Activated naive CD4-positive, alpha-beta T cell treated with Interleukin-2 at 50 U/mL for 16 hours (primary cell): ENCODE data around the gene PDZD4.

ENCODE experiments used
- DNase-seq: peaks from one replicate; pipeline ENCODE4 v3.0.0-alpha.2; 2020

PDZD4 gene

GRCh38 chrX:153769865-153770600 is 60.3 kb downstream of the PDZD4 start:
- no peak for DNase-seq

- no peak for DNase-seq
Observed at GRCh38 chrX:153769158-153769864, 61.0 kb downstream of the PDZD4 start.

DNA sequence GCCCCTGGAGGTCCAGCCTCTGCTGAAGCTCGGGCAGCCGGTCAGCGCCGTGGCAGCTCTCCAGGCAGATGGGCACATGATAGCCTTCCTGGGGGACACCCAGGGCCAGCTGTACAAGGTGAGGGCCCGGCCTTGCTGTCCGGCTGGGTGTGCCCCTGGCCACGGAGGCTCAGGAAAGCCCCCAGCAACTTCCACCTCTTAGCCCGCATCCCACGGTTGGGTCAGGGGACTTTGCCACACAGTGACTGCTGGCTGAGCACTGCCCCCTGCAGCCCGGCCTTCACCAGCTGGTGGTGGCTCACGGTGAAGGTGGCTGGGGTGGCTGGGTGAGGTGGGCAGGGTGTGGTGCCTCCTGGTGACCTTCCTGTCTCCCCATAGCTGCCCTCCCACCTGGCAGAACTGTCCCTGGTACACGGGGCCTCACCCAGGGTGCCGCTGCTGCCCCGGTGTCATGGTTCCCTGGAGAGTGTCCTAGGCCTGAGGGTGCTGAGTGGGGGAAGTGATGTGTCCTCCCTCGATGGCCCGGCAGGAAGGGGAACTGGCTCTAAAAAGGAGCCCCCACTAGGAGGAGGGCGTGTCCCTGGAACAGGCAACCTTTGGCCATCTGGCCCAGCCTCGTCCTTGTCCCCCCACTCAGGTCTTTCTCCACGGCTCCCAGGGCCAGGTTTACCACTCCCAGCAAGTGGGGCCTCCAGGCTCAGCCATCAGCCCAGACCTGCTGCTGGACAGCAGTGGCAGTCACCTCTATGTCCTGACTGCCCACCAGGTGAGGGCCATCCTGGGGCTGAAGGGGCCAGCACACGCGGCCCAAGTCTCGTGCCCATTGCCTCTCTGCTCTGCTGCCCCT is 61.8 kb downstream of the PDZD4 start:
- no peak for DNase-seq

GRCh38 chrX:153767674-153768055 is 62.7 kb downstream of the PDZD4 start:
- DNase-seq = no peak

DNA sequence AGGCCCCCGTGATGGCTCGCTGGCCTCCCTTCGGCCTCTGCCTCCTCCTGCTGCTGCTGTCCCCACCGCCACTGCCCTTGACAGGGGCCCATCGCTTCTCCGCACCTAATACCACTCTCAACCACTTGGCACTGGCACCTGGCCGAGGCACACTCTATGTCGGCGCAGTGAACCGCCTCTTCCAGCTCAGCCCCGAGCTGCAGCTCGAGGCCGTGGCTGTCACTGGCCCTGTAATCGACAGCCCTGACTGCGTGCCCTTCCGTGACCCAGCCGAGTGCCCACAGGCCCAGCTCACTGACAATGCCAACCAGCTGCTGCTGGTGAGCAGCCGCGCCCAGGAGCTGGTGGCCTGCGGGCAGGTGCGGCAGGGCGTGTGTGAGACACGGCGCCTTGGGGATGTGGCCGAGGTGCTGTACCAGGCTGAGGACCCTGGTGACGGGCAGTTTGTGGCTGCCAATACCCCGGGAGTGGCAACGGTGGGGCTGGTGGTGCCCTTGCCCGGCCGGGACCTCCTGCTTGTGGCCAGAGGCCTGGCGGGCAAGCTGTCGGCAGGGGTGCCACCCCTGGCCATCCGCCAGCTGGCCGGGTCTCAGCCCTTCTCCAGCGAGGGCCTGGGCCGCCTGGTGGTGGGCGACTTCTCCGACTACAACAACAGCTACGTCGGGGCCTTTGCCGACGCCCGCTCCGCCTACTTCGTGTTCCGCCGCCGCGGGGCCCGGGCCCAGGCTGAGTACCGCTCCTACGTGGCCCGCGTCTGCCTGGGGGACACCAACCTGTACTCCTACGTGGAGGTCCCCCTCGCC is 63.3 kb downstream of the PDZD4 start:
- DNase-seq = no peak

GRCh38 chrX:153766098-153766817 is 64.1 kb downstream of the PDZD4 start:
- DNase-seq = peak; percentile 20

DNA sequence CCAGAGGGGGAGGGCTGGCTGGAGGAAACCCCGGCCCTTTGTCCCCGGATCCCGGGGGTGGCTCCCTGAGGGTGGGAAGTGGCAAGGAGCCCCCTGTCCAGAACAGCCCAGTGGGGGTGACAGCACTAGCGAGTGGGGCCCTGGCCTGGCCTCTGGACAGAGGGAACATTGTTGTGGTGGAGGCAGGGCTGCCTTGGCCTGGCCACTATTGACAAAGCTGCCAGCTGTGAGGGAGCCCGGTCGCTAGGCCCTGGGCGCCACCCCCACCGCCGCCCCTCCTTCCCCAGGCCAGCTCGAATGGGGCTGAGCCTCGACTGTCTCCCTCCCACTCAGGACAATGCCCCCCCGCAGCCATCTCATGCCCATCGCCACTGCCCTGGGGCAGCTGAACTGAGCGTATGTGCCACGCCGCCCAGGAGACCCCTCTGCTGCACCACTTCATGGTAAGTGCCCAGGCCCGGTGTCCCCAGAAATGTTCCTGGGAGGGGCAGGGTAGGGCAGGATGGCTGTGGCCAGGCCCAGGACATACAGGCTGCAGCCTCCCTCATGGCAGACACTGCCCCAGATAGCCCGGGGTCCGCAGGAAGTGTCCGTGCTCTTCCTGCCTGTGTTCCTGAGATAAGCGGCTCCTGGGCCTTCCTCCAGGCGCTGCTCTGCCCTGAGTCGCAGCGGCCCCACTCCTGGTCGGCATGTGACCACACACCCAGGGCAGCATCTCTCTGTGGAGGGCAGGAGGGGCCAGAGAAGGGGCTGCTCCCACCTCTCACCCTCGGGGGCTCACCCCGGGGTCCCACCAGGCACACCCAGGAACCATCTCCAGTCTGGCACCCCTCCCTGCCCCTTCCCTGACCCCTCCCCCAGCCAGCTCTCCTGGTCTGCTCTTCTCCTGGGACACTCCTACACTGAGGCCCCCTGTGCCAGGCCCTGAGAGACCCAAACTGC is 64.9 kb downstream of the PDZD4 start:
- no peak for DNase-seq

GRCh38 chrX:153764786-153765137 is 65.6 kb downstream of the PDZD4 start:
- DNase-seq = no peak

GRCh38 chrX:153763989-153764755 is 66.2 kb downstream of the PDZD4 start, which contains the start of gene PLXNB3:
PLXNB3 (plus strand) TSS chrX:153764249; CDS start chrX:153765536, 1,287 bp downstream.
- peak; percentile 76 for DNase-seq

DNA sequence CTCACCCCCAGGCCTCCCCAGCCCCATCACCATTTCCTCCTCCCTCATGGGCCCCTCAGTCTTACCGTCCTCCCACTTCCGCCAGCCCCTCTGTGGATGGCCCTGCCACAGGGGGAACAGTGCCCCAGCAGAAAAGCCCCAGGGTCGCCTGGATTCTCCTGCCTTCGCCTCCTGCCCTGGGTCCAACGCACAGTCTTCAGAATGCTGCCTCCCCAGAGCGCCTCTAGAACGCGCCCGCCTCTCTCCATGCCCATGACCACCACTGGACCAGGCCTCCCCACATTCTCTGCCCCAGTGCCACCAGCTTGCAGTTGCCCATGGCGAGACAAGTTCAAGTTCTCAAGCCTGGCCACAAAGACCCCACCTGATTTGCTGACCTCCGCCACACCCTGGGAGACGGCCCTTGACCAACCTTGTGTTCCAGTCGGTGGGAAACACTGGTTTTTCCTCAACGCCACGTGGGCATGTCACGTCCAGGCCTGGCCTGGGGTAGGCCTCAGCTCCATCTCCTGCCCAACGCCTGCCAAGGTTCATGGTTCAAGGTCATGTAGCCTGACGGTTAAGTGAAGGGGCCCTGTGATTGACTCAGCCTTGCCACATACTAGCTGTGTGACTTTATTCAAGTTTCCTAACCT is 66.9 kb downstream of the PDZD4 start:
- DNase-seq = no peak

DNA sequence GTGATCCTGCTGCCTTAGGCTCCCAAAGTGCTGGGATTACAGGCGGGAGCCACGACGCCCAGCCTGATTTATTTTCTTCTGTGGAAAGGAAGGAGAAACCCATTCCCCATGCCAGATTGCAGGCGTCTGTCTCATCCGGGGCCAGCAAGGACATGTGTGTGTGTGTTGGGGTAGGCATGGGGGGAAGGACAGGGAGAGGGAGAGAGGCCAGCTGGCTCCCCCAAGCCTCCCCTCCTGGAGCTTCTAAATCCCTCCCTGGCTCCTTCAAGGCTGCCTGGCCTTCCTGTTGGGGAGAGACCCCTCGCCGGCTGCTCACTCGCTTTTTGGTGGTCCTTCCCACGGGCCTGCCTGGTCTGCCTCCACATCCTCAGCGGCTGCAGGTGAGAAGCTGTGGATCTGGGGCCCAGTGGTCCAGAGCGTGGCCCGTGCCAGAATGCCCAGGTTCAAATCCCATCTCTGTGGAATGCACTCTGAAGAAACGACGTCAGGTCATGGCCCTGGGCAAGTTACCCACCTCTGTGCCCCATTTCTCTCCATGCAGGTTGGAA is 67.6 kb downstream of the PDZD4 start:
- no peak for DNase-seq

- no peak for DNase-seq
Observed at GRCh38 chrX:153761863-153762262, 68.5 kb downstream of the PDZD4 start.

GRCh38 chrX:153755136-153755535 is 75.2 kb downstream of the PDZD4 start:
- no peak for DNase-seq
